Dermis blood vessel endothelial cell (primary cell): ENCODE data around the gene ROMO1. TPM values are rescaled to one million over a fixed set of nuclear protein-coding genes. Genes with fewer than 3 reads are reported as not detected.
A peak's percentile ranks its signal among the peaks of the same experiment; 100 is the strongest.
"Not testable (repeated sequence)": the region's sequence is repeated elsewhere in the genome, so short reads cannot be mapped to it uniquely, and the experiment has no call there.

ENCODE experiments used
- DNase-seq: peaks from one replicate; pipeline ENCODE4 v3.0.0; 2010
- total RNA-seq: library from RNA; depleted of rRNA; stranded (reverse); fragments of >200 nt; gene quantifications from 2 replicates; pipeline ENCODE4 v1.2.3, GENCODE V29; 2014

ROMO1 gene
- total RNA-seq, 1 donor from 2014 or later, result 241 TPM

GRCh38 chr20:35681960-35682359 lies 17.2 kb upstream of the ROMO1 start:
- no peak for DNase-seq

GRCh38 chr20:35685368-35685767 lies 13.8 kb upstream of the ROMO1 start:
- not testable (repeated sequence) for DNase-seq

GRCh38 chr20:35686872-35687271 lies 12.3 kb upstream of the ROMO1 start:
- not testable (repeated sequence) for DNase-seq

- no peak for DNase-seq
Observed at GRCh38 chr20:35690265-35690664, 8.9 kb upstream of the ROMO1 start.

GRCh38 chr20:35695245-35695749 lies 3.9 kb upstream of the ROMO1 start:
- DNase-seq, result no peak

GRCh38 chr20:35695978-35696377 lies 3.2 kb upstream of the ROMO1 start:
- DNase-seq, result no peak

GRCh38 chr20:35697696-35698297 lies 1.4 kb upstream of the ROMO1 start:
- DNase-seq, result no peak

GRCh38 chr20:35698298-35699126 lies 693 bp upstream of the ROMO1 start:
- DNase-seq, result peak; percentile 31

GRCh38 chr20:35699957-35700624 lies 886 bp downstream of the ROMO1 start:
- DNase-seq, result no peak

- no peak for DNase-seq
Observed at GRCh38 chr20:35700625-35701148, 1.5 kb downstream of the ROMO1 start.

- no peak for DNase-seq
Observed at GRCh38 chr20:35702051-35702823, 3.0 kb downstream of the ROMO1 start.

GRCh38 chr20:35702824-35703695 lies 3.9 kb downstream of the ROMO1 start:
- no peak for DNase-seq

- DNase-seq, result no peak
Observed at GRCh38 chr20:35704514-35705261, 5.5 kb downstream of the ROMO1 start.

GRCh38 chr20:35705894-35706293 lies 6.7 kb downstream of the ROMO1 start:
- DNase-seq, result not testable (repeated sequence)

- not testable (repeated sequence) for DNase-seq
Observed at GRCh38 chr20:35706591-35707529, 7.7 kb downstream of the ROMO1 start.

GRCh38 chr20:35708502-35708901 lies 9.3 kb downstream of the ROMO1 start:
- no peak for DNase-seq

- DNase-seq, result no peak
Observed at GRCh38 chr20:35709259-35709658, 10.1 kb downstream of the ROMO1 start.

GRCh38 chr20:35710039-35710438 lies 10.8 kb downstream of the ROMO1 start:
- DNase-seq, result no peak

GRCh38 chr20:35710884-35711587 lies 11.8 kb downstream of the ROMO1 start:
- DNase-seq, result no peak
